Natural killer cell (primary cell): ENCODE results near the gene GABARAPL1. TPM values are rescaled to one million over a fixed set of nuclear protein-coding genes. Genes with fewer than 3 reads are reported as not detected.

Experiments used
- ATAC-seq, 3 donors: fragments of 150-1000 bp in 2 of 3; fragments of 200-7000 bp in 1 of 3; cut with Tn5 transposase; 1 replicate in 1 of 3; 2 replicates in 2 of 3; pipeline ENCODE4 v1.10.0; 2021; ENCODE audit warnings: mild to moderate bottlenecking in 2 of 3, moderate library complexity in 2 of 3
- DNase-seq, 2 donors: peaks; one replicate each; pipeline versions ENCODE4 v3.0.0 to v3.0.0-alpha.2; 2013 to 2021; ENCODE audit warnings: mixed read lengths in 1 of 2
- H3K27ac ChIP-seq: one replicate; pipeline ENCODE4 v1.5.1; 2013; ENCODE audit warnings: mild to moderate bottlenecking, low read length
- H3K27me3 ChIP-seq: one replicate; pipeline ENCODE4 v1.6.1; 2013; ENCODE audit warnings: low read length; ENCODE audit not compliant: control insufficient read depth, insufficient read depth
- H3K36me3 ChIP-seq: one replicate; pipeline ENCODE4 v1.6.1; 2013; ENCODE audit warnings: low read length; ENCODE audit not compliant: control insufficient read depth, insufficient read depth
- H3K4me1 ChIP-seq: one replicate; pipeline ENCODE4 v1.6.1; 2013; ENCODE audit warnings: low read length; ENCODE audit not compliant: control insufficient read depth, insufficient read depth
- H3K4me3 ChIP-seq: one replicate; pipeline ENCODE4 v1.5.1; 2013; ENCODE audit warnings: low read length
- H3K9me3 ChIP-seq: one replicate; pipeline ENCODE4 v1.6.1; 2013; ENCODE audit warnings: low read length; ENCODE audit not compliant: control insufficient read depth, insufficient read depth
- H3K27ac Mint-ChIP-seq, 2 donors: one replicate each; pipeline ENCODE4 v1.8.0; 2022; ENCODE audit warnings: mild to moderate bottlenecking in 2 of 2, mixed read lengths in 2 of 2, moderate library complexity in 1 of 2
- H3K27me3 Mint-ChIP-seq, 2 donors: one replicate each; pipeline ENCODE4 v1.8.0; 2022; ENCODE audit warnings: low read depth in 2 of 2, mixed read lengths in 2 of 2
- H3K36me3 Mint-ChIP-seq: one replicate; pipeline ENCODE4 v1.8.0; 2022; ENCODE audit warnings: mixed read lengths
- H3K4me1 Mint-ChIP-seq, 2 donors: one replicate each; pipeline ENCODE4 v1.8.0; 2022; ENCODE audit warnings: mixed read lengths in 2 of 2
- H3K4me3 Mint-ChIP-seq: one replicate; pipeline ENCODE4 v1.8.0; 2022; ENCODE audit warnings: mild to moderate bottlenecking, moderate library complexity, mixed read lengths
- H3K9me3 Mint-ChIP-seq, 2 donors: one replicate each; pipeline ENCODE4 v1.8.0; 2022; ENCODE audit warnings: mixed read lengths in 2 of 2
- CTCF ChIP-seq: fragments of 200-600 bp; IDR thresholded peaks from one replicate; pipeline ENCODE4 v1.8.0; 2022; ENCODE audit warnings: antibody characterized with exemption
- WGBS: methylation state at CpG from one replicate; pipeline ENCODE4 v1.1.7; 2013; ENCODE audit warnings: missing lambda C conversion rate; ENCODE audit not compliant: insufficient coverage; 5-methylcytosine and 5-hydroxymethylcytosine counted together
- intact Hi-C: fragments of 100-400 bp; cut with micrococcal nuclease; formaldehyde crosslinking; loops from one replicate; pipeline ENCODE4 v1.14.2; 2022
- total RNA-seq, 4 donors: library from RNA; stranded (reverse); fragments of 120-200 nt in 1 of 4; gene quantifications; one replicate each; pipeline versions ENCODE4 v1.2.3 to v1.2.4, GENCODE V29; 2013 to 2022

The GABARAPL1 gene
- total RNA-seq, 3 donors from 2014 or later (not counting 1 experiment from before 2014, with no cell fraction given) = 157 to 233 (median 160) TPM

- H3K9me3 ChIP-seq = no peaks in the 10 kb centered on the region
- no peaks in the 10 kb centered on the region for H3K9me3 Mint-ChIP-seq
- H3K27ac ChIP-seq = no peak overlapping the region
- no peak overlapping the region for H3K4me3 Mint-ChIP-seq
- H3K36me3 ChIP-seq = no peaks in the 10 kb centered on the region
- no peaks in the 10 kb centered on the region for H3K27me3 ChIP-seq
- ATAC-seq = no peak
- H3K4me3 ChIP-seq = no peak overlapping the region
- peaks cover 25% of the 10 kb centered on the region for H3K4me1 ChIP-seq
- no peaks in the 10 kb centered on the region for H3K27me3 Mint-ChIP-seq
- no peak for DNase-seq
- intact Hi-C loops = loop anchor here (5.0 to 10.0 kb wide), 2 partner anchors 287 to 565 kb away; no protein-coding TSS in a partner anchor
- TF ChIP-seq CTCF = no peak
- no peaks in the 10 kb centered on the region for H3K36me3 Mint-ChIP-seq
- peaks cover 27% of the 10 kb centered on the region in 2 donors for H3K4me1 Mint-ChIP-seq
- H3K27ac Mint-ChIP-seq = no peak overlapping the region
- WGBS = 93% methylated on average over 14 of the region's 15 CpGs
Measured at GRCh38 chr12:10210225-10210624, 2.5 kb upstream of the GABARAPL1 start.

GRCh38 chr12:10211101-10211939, 1.4 kb upstream of the GABARAPL1 start:
- DNase-seq (no peak), ATAC-seq (no peak)
- intact Hi-C loops = loop anchor here (5.0 to 10.0 kb wide), 2 partner anchors 286 to 567 kb away; no protein-coding TSS in a partner anchor
- Histone ChIP-seq H3K9me3 (no peaks in the 10 kb centered on the region), H3K36me3 (no peaks in the 10 kb centered on the region), H3K27me3 (no peaks in the 10 kb centered on the region), H3K4me1 (peaks cover 35% of the 10 kb centered on the region), H3K27ac (no peak overlapping the region), H3K4me3 (no peak overlapping the region)
- no peaks in the 10 kb centered on the region for H3K36me3 Mint-ChIP-seq
- TF ChIP-seq CTCF = no peak
- H3K27me3 Mint-ChIP-seq = no peaks in the 10 kb centered on the region
- peaks cover 32 to 34% of the 10 kb centered on the region in 2 donors for H3K4me1 Mint-ChIP-seq
- 96% methylated on average over 23 of the region's 25 CpGs for WGBS
- no peaks in the 10 kb centered on the region for H3K9me3 Mint-ChIP-seq
- H3K27ac Mint-ChIP-seq = peak overlapping the region; percentile 91 to 97
- peak overlapping the region; percentile 31 for H3K4me3 Mint-ChIP-seq

- H3K4me3 Mint-ChIP-seq = peak overlapping the region; percentile 95
- Histone ChIP-seq H3K27me3 (no peaks in the 10 kb centered on the region), H3K27ac (peak overlapping the region; percentile 99), H3K36me3 (no peaks in the 10 kb centered on the region), H3K4me1 (peaks cover 38% of the 10 kb centered on the region), H3K9me3 (no peaks in the 10 kb centered on the region), H3K4me3 (peak overlapping the region; percentile 97)
- peak overlapping the region; percentile 91 to 97 for H3K27ac Mint-ChIP-seq
- H3K36me3 Mint-ChIP-seq = no peaks in the 10 kb centered on the region
- DNase-seq = peak; percentile 88 to 92
- WGBS = 38% methylated on average over 40 of the region's 40 CpGs
- H3K4me1 Mint-ChIP-seq = peaks cover 32 to 34% of the 10 kb centered on the region in 2 donors
- intact Hi-C loops = loop anchor here (2.0 to 10.0 kb wide), 3 partner anchors 15 to 567 kb away; no protein-coding TSS in a partner anchor
- H3K27me3 Mint-ChIP-seq = no peaks in the 10 kb centered on the region
- peak; percentile 66 to 85 (median 68) for ATAC-seq
- H3K9me3 Mint-ChIP-seq = no peaks in the 10 kb centered on the region
- no peak for TF ChIP-seq CTCF
Measured at GRCh38 chr12:10211940-10212738, 538 bp upstream of the GABARAPL1 start.
